Measurements from ENCODE around the gene CHRNG.

GRCh38 chr2:232518844-232519243, 20.6 kb upstream of the CHRNG start:
- TF ChIP-seq POLR2AphosphoS5 (IDR thresholded peaks at IDR 0.05; ENCODE audit: low read depth, low read length) (no peak), POLR2A (IDR thresholded peaks at IDR 0.05; ENCODE audit: low read depth, low read length) (no peak), SPI1 (IDR thresholded peaks at IDR 0.05; ENCODE audit: low read depth, low read length) (no peak), TAF1 (IDR thresholded peaks at IDR 0.05; ENCODE audit: low read depth, low read length) (no peak), POU2F2 (IDR thresholded peaks at IDR 0.05; ENCODE audit: low read depth, low read length) (no peak)
